ENCODE measurements around the gene EIF5A2.

EIF5A2 gene

GRCh38 chr3:170865209-170866094, 43.0 kb downstream of the EIF5A2 start:
- Histone ChIP-seq H3K27me3 (replicated peaks; ENCODE audit: insufficient read depth, low read length) (no peaks in the 10 kb centered on the region), H3K27ac (ENCODE audit: low read length) (no peak overlapping the region), H2AFZ (ENCODE audit: low read length) (no peak overlapping the region), H3K36me3 (replicated peaks; ENCODE audit: insufficient read depth, low read length) (peaks cover 13% of the 10 kb centered on the region), H3K4me1 (ENCODE audit: low read length) (peaks cover 8% of the 10 kb centered on the region), H3K4me3 (ENCODE audit: low read length) (no peak overlapping the region), H3K9me2 (replicated peaks; ENCODE audit: insufficient read depth, low read length) (no peaks in the 10 kb centered on the region), H3K9ac (ENCODE audit: low read length) (no peak overlapping the region), H3F3A (ENCODE audit: insufficient read depth, low read length) (peaks cover 53% of the 10 kb centered on the region), H4K20me1 (ENCODE audit: insufficient read depth, low read length) (peaks cover 23% of the 10 kb centered on the region; the same call in 1 of the 2 replicates), H3K4me2 (ENCODE audit: low read depth, low read length) (no peak overlapping the region), H3K79me2 (ENCODE audit: low read length) (peaks cover 28% of the 10 kb centered on the region), H3K9me3 (replicated peaks; ENCODE audit: insufficient read depth, low read length) (no peaks in the 10 kb centered on the region)
- no peak for TF ChIP-seq EZH2phosphoT487 (IDR thresholded peaks at IDR 0.05; ENCODE audit: low read length)
- no peak for DNase-seq

GRCh38 chr3:170864525-170865208, 43.8 kb downstream of the EIF5A2 start:
- Histone ChIP-seq H3K79me2 (ENCODE audit: low read length) (peaks cover 24% of the 10 kb centered on the region), H2AFZ (ENCODE audit: low read length) (no peak overlapping the region), H3K9me3 (replicated peaks; ENCODE audit: insufficient read depth, low read length) (no peaks in the 10 kb centered on the region), H3K36me3 (replicated peaks; ENCODE audit: insufficient read depth, low read length) (peaks cover 13% of the 10 kb centered on the region), H3F3A (ENCODE audit: insufficient read depth, low read length) (peaks cover 49% of the 10 kb centered on the region), H4K20me1 (ENCODE audit: insufficient read depth, low read length) (peaks cover 23% of the 10 kb centered on the region; the same call in 1 of the 2 replicates), H3K4me1 (ENCODE audit: low read length) (peaks cover 8% of the 10 kb centered on the region), H3K9ac (ENCODE audit: low read length) (no peak overlapping the region), H3K4me3 (ENCODE audit: low read length) (no peak overlapping the region), H3K27me3 (replicated peaks; ENCODE audit: insufficient read depth, low read length) (no peaks in the 10 kb centered on the region), H3K9me2 (replicated peaks; ENCODE audit: insufficient read depth, low read length) (no peaks in the 10 kb centered on the region), H3K27ac (ENCODE audit: low read length) (no peak overlapping the region), H3K4me2 (ENCODE audit: low read depth, low read length) (no peak overlapping the region)
- DNase-seq: no peak
- no peak for TF ChIP-seq EZH2phosphoT487 (IDR thresholded peaks at IDR 0.05; ENCODE audit: low read length)
- no peak for TF ChIP-seq CTCF (IDR thresholded peaks at IDR 0.05; ENCODE audit: low read length)
- TF ChIP-seq EZH2 (optimal IDR thresholded peaks at IDR 0.05; ENCODE audit: low read depth, low read length): no peak

- H4K20me1 ChIP-seq (ENCODE audit: insufficient read depth, low read length): peaks cover 23% of the 10 kb centered on the region; the same call in 1 of the 2 replicates
- H3K9ac ChIP-seq (ENCODE audit: low read length): no peak overlapping the region
- no peak for DNase-seq
- peaks cover 8% of the 10 kb centered on the region for H3K4me1 ChIP-seq (ENCODE audit: low read length)
- H3K36me3 ChIP-seq (replicated peaks; ENCODE audit: insufficient read depth, low read length): peaks cover 13% of the 10 kb centered on the region
- peaks cover 41% of the 10 kb centered on the region for H3F3A ChIP-seq (ENCODE audit: insufficient read depth, low read length)
- no peaks in the 10 kb centered on the region for H3K9me3 ChIP-seq (replicated peaks; ENCODE audit: insufficient read depth, low read length)
- peaks cover 16% of the 10 kb centered on the region for H3K79me2 ChIP-seq (ENCODE audit: low read length)
- no peak overlapping the region for H3K27ac ChIP-seq (ENCODE audit: low read length)
- no peak overlapping the region for H3K4me3 ChIP-seq (ENCODE audit: low read length)
- no peak overlapping the region for H2AFZ ChIP-seq (ENCODE audit: low read length)
- no peaks in the 10 kb centered on the region for H3K27me3 ChIP-seq (replicated peaks; ENCODE audit: insufficient read depth, low read length)
- TF ChIP-seq EZH2phosphoT487 (IDR thresholded peaks at IDR 0.05; ENCODE audit: low read length) (no peak), EZH2 (optimal IDR thresholded peaks at IDR 0.05; ENCODE audit: low read depth, low read length) (no peak), CTCF (IDR thresholded peaks at IDR 0.05; ENCODE audit: low read length) (no peak)
- no peak overlapping the region for H3K4me2 ChIP-seq (ENCODE audit: low read depth, low read length)
- no peaks in the 10 kb centered on the region for H3K9me2 ChIP-seq (replicated peaks; ENCODE audit: insufficient read depth, low read length)
Observed at GRCh38 chr3:170863816-170864215, 44.6 kb downstream of the EIF5A2 start.
